Measurements from ENCODE around the gene C3orf85. TPM values are rescaled to one million over a fixed set of nuclear protein-coding genes. Genes with fewer than 3 reads are reported as not detected.

The C3orf85 gene
- total RNA-seq, 1 donor from 2014 or later = not detected

GRCh38 chr3:109149078-109149477 is 12.6 kb downstream of the C3orf85 start:
- no peak for DNase-seq (ENCODE audit: low read depth, low spot score)

DNA sequence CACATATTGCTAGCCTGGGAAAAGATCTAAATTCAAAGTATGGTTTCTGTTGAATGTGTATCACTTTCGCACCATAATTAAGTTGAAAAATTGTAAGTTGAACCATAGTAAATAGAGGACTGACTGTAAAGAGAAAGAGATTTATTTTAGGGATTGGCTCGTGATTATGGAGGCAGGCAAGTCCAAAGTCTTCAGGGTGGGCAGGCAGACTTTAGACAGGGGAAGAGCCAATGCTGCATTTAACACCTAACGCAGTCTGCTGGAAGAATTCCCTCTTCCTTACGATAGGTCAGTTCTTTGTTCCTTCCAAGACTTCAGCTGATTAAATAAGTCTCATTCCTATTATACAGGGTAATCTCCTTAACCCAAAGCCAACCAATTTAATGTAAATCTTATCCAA is 15.8 kb downstream of the C3orf85 start:
- no peak for DNase-seq (ENCODE audit: low read depth, low spot score)

DNA sequence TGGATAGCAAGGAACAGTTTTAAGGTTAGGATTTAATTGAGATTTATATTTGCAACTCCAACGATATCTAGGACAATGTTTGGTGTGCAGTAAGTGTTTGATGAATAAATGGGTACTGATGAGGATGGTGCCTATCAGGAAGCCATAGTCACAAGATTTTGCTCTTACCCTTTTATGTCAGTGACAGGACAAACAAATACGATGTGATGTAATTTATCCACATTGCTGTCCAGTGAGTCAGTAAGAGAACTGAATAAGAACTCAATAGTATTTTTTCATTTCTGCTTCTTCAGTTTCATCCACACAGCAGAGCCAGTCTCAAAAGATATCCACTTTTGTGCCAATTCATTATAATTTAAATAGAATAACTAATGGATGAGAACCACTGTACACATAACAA is 18.5 kb downstream of the C3orf85 start:
- no peak for DNase-seq (ENCODE audit: low read depth, low spot score)

GRCh38 chr3:109155828-109156227 is 19.3 kb downstream of the C3orf85 start:
- no peak for DNase-seq (ENCODE audit: low read depth, low spot score)

DNA sequence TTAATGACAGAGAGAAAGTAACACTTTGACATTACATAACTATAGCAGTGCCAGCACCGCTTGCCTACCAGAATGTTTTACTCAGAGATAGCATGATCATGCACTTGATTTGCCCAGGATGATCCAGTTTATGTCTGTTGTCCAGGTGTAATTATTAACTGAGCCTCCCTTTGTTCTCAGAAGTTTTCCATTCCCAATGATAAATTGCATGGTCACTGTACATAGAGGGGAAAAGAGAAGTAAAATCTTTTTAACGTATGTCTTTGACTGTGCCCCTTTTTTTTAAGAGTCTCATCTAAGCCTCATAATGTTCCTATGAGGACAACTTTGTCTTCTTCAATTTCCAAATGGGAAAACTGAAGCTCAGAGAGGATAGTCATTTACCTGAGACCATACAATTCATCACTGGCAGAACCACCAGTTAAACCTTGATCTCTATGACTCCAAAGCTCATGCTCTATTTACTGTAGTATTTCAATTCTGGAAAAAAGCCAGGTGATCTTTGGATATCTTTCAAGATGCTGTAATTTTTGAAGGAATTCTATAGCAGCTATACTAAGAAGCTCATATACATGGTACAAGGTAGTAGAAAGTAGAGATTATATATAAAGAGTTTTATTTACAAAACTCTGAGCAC is 25.1 kb downstream of the C3orf85 start:
- DNase-seq (ENCODE audit: low read depth, low spot score) = no peak

GRCh38 chr3:109165905-109166304 is 29.4 kb downstream of the C3orf85 start:
- DNase-seq (ENCODE audit: low read depth, low spot score) = no peak

DNA sequence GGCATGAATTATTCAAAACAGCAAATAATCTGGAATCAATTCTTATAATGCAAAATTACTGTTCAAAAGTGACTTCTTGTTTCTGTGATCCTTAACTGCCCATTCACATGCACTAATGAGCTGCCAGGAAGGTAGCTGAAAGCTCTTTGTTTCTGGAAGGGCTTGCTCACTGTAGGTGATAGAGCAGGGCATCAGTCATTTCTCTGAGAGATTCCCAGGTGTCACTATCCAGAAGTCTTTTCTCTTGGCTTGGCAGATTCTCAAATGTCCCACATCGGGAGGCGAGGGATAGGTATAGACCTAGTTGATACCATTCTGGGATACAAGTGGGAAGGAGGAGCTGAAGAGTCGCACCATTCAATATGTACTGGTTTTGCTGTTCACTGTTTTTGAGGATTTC is 35.0 kb downstream of the C3orf85 start:
- no peak for DNase-seq (ENCODE audit: low read depth, low spot score)

DNA sequence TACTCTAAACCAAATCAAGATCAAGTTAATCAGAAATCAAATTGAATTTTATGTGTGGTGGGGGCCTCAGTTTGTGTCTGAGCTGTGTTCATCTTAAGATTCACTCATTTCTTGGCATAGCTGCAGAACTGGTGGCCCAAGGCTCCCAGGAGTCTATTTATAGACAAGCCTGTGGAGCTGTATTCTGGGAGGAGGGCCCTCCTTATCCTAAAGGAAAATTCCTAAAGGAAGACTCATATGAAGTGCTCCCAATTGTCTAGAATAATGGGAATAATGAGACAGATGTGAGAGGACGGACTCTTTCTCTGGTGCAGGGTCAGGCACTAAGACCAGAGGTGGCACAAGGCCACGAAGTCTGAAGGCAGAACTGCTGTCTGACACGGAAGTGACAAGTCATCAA is 38.9 kb downstream of the C3orf85 start:
- DNase-seq (ENCODE audit: low read depth, low spot score) = no peak

DNA sequence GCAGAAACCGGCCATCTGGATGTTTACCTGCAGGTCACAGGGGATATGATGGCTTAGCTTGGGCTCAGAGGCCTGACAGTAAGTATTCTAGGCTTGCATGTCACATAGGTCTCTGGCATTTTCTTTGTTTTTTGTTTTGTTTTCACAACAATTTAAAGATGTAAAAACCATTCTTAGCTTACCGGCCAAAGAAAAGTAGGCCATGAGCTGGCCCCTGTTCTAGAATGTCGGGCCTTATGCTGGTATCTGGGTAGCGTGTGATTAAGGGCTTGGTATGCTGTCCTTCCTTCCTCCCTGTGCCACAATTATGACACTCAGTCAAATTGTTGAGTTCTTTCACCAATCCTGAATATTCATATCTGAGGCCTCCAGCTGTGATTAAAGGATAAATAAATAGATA is 40.2 kb downstream of the C3orf85 start:
- no peak for DNase-seq (ENCODE audit: low read depth, low spot score)

DNA sequence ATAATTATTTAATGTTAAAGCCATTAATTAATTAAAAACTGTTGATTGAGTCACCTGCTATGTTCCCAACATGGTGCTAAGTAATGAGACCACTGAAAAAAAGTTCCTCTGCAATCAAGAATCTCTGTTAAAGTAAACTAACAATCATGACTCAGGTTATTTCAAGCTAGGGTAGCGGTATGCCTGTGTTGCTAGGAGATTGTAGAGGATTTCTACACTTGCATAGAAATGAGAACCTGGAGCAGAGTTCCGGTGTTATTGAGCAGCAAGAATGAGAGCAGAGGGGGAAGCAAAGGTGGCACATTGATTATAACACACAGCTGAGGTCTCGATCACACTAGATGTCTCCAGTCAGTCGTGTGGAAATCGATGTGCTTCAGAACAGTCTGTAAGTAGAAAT is 41.4 kb downstream of the C3orf85 start:
- no peak for DNase-seq (ENCODE audit: low read depth, low spot score)

- no peak for DNase-seq (ENCODE audit: low read depth, low spot score)
These were observed 42.2 kb downstream of the C3orf85 start for GRCh38 chr3:109178708-109179107.

GRCh38 chr3:109184726-109185125 is 48.2 kb downstream of the C3orf85 start:
- DNase-seq (ENCODE audit: low read depth, low spot score) = no peak

DNA sequence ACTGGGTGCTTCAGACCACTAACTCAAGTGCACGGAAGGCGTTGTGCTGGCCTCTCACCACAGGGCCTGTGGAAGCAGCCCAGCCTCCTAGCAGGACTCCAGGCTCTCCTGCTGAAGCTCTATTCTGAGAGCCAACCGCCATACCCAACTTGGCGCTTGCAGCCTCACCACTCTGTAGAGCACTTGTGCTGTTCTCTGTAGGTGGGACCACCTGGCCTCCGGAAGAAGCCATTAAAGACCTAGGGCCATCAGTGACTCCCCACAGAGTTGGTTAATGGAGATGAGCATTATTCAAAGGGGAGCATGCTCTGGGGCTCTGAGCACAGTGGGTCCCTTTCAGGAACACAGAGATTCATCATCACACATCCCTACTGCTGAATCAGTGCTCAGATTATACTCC is 50.9 kb downstream of the C3orf85 start:
- no peak for DNase-seq (ENCODE audit: low read depth, low spot score)

DNA sequence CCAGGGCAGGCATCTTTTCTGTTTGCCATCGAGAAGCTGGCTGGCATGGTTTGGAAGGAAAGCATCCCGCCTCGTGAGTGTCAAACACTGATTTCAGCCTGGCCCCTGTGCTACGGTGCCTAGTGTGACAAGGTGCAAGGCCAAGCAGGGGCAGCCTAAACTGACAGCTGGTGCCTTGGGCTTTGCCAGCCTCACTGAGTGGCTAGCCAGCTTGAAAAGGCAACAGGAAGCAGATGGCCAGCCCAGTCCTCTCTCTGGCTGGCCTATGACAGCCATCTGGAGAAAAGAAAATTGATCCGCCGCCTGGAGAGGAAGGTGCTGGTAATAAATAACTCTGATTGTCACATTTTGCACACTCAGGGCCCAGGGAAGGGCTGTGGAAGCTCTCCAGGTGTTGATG is 52.2 kb downstream of the C3orf85 start:
- DNase-seq (ENCODE audit: low read depth, low spot score) = no peak

DNA sequence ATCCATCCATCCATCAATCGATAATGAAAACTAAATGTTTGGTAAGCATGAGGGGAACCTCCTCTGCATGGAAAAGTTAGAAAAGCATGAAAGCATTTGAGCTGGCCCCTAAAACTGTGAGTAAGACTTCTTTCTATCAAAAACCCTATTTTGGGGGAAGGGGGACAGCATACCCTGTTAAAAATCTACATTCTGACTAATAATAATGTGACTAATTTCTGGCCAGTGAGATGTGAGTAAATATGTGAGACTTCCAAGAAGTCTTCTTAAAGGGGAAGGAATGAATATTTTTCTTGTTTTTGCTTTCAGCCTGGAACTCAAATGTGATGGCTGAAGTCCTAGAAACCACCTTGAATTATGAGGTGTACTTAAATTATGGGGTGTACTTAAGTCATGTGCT is 54.9 kb downstream of the C3orf85 start:
- DNase-seq (ENCODE audit: low read depth, low spot score) = no peak

GRCh38 chr3:109195815-109196214 is 59.3 kb downstream of the C3orf85 start:
- no peak for DNase-seq (ENCODE audit: low read depth, low spot score)

Other genes with a start within 250 kb of the C3orf85 start
- not detected in 2 replicates for gene GUCA1C, start 182.8 kb upstream of the C3orf85 start, total RNA-seq
- not detected in 2 replicates for gene MORC1, start 18.6 kb upstream of the C3orf85 start, total RNA-seq
- gene DPPA2, start 179.8 kb downstream of the C3orf85 start, total RNA-seq = not detected in 2 replicates
- not detected in 2 replicates for gene DPPA4, start 200.8 kb downstream of the C3orf85 start, total RNA-seq

Measured in pulmonary artery endothelial cell (primary cell).